HepG2 (cell line): ENCODE measurements around the gene PSMD4. TPM values are rescaled to one million over a fixed set of nuclear protein-coding genes. Genes with fewer than 3 reads are reported as not detected.

Experiments used
- ATAC-seq: fragments of 200-7000 bp; cut with Tn5 transposase; 3 replicates; pipeline ENCODE4 v1.9.1; 2020; ENCODE audit warnings: mild to moderate bottlenecking, moderate library complexity
- BruUV-seq: library from RNA; stranded (reverse); fragments of 400-500 nt; replicated peaks from 2 replicates; lab custom pipeline; 2021; lab: Mats Ljungman, UMichigan
- CTCF ChIA-PET: fragments of 300-600 bp; formaldehyde crosslinking; extraction: SDS; loops from one replicate; lab custom pipeline; 2021; ENCODE audit warnings: low total read pairs, inconsistent platforms, low intra/inter-chr PET ratio; lab: Yijun Ruan, JAX
- POLR2A ChIA-PET: fragments of 350-600 bp; sonication (Branson Sonifier 250); formaldehyde crosslinking; loops from one replicate; lab custom pipeline; 2020; ENCODE audit warnings: antibody characterized with exemption, inconsistent platforms; lab: Yijun Ruan, JAX
- DNase-seq: peaks from one replicate; pipeline ENCODE4 v3.0.0-alpha.2; 2015; ENCODE audit warnings: low spot score
- FAIRE-seq: peaks from 3 replicates; lab custom pipeline; 2011; peaks lifted over from hg19 to GRCh38; lab: Jason Lieb, UNC
- H2AFZ ChIP-seq: one replicate; pipeline ENCODE4 v1.6.1; 2011; ENCODE audit warnings: low read length, inconsistent platforms
- H3K27ac ChIP-seq: fragments of 300-600 bp; 3 replicates; pipeline ENCODE4 v1.8.0; 2011; ENCODE audit warnings: mixed run types, mild to moderate bottlenecking, mixed read lengths, low read length, inconsistent platforms; ENCODE audit not compliant: insufficient read depth; ENCODE audit errors: extremely low read length
- H3K27me3 ChIP-seq, 2 experiments: fragments of 200-600 bp in 1 of 2; 2 replicates in 1 of 2; 3 replicates in 1 of 2; pipeline versions ENCODE4 v1.6.0 to v1.8.0; 2011; ENCODE audit warnings: low read length in 2 of 2, mild to moderate bottlenecking in 2 of 2, moderate library complexity in 2 of 2, inconsistent platforms in 1 of 2; ENCODE audit not compliant: insufficient read depth in 2 of 2, control insufficient read depth in 1 of 2
- H3K36me3 ChIP-seq, 2 experiments: fragments of 200-600 bp in 1 of 2; replicated peaks in 1 of 2; 2 replicates in 1 of 2; 3 replicates in 1 of 2; pipeline versions ENCODE4 v1.5.1 to v1.8.0; 2011; ENCODE audit warnings: low read length in 2 of 2, inconsistent platforms in 1 of 2; ENCODE audit not compliant: insufficient read depth in 2 of 2, control insufficient read depth in 1 of 2
- H3K4me1 ChIP-seq: 2 replicates; pipeline ENCODE4 v1.5.1; 2012; ENCODE audit warnings: low read length, inconsistent platforms; ENCODE audit not compliant: insufficient read depth
- H3K4me2 ChIP-seq: 2 replicates; pipeline ENCODE4 v1.6.0; 2011; ENCODE audit warnings: low read depth, low read length, inconsistent platforms
- H3K4me3 ChIP-seq, 3 experiments: fragments of 200-600 bp in 1 of 3; sonication (generic), shearing (Covaris generic) in 1 of 3; replicated peaks in 1 of 3; 2 replicates each; pipeline ENCODE4 v1.5.1; 2011 to 2016; ENCODE audit warnings: low read length in 3 of 3, inconsistent platforms in 2 of 3, low read depth in 2 of 3, mild to moderate bottlenecking in 2 of 3, control low read depth in 1 of 3, mixed read lengths in 1 of 3; ENCODE audit not compliant: insufficient read depth in 1 of 3
- H3K79me2 ChIP-seq: one replicate; pipeline ENCODE4 v1.6.1; 2011; ENCODE audit warnings: low read length, inconsistent platforms; ENCODE audit not compliant: insufficient read depth
- H3K9ac ChIP-seq: 2 replicates; pipeline ENCODE4 v1.6.0; 2011; ENCODE audit warnings: mild to moderate bottlenecking, low read depth, low read length, inconsistent platforms; ENCODE audit not compliant: insufficient read depth
- H3K9me3 ChIP-seq: 2 replicates; pipeline ENCODE4 v1.5.1; 2012; ENCODE audit warnings: mild to moderate bottlenecking, low read length
- H4K20me1 ChIP-seq: 2 replicates; pipeline ENCODE4 v1.6.0; 2011; ENCODE audit warnings: inconsistent platforms, mild to moderate bottlenecking, low read length, moderate library complexity; ENCODE audit not compliant: insufficient read depth
- DPF2 ChIP-seq: sonication (generic); formaldehyde crosslinking; IDR thresholded peaks from 2 replicates; pipeline ENCODE4 v1.4.0; 2020; ENCODE audit warnings: mild to moderate bottlenecking, low read depth, missing genetic modification reagents, borderline replicate concordance
- FOXC1 ChIP-seq: sonication (generic); formaldehyde crosslinking; IDR thresholded peaks from 2 replicates; pipeline ENCODE4 v1.8.0; 2022; ENCODE audit warnings: mild to moderate bottlenecking, missing genetic modification reagents, borderline replicate concordance
- KAT8 ChIP-seq: IDR thresholded peaks from 2 replicates; pipeline ENCODE4 v1.6.1; 2016; ENCODE audit warnings: missing genetic modification reagents, missing compliant biosample characterization
- NR2C2 ChIP-seq: sonication (generic); formaldehyde crosslinking; IDR thresholded peaks from 2 replicates; pipeline ENCODE4 v1.4.0; 2020; ENCODE audit warnings: missing genetic modification reagents, mild to moderate bottlenecking, moderate library complexity, borderline replicate concordance
- PHF8 ChIP-seq: sonication (generic); formaldehyde crosslinking; IDR thresholded peaks from 2 replicates; pipeline ENCODE4 v1.5.0; 2020; ENCODE audit warnings: missing genetic modification reagents
- SOX6 ChIP-seq, 2 experiments: fragments of 450-650 bp in 1 of 2; sonication (generic) in 1 of 2; formaldehyde crosslinking in 1 of 2; IDR thresholded peaks; 2 replicates each; pipeline versions ENCODE4 v1.4.0 to v1.6.1; 2017 to 2020; ENCODE audit warnings: antibody characterized with exemption in 1 of 2, mild to moderate bottlenecking in 1 of 2, missing genetic modification reagents in 1 of 2
- TARDBP ChIP-seq: sonication (generic); formaldehyde crosslinking; IDR thresholded peaks from 2 replicates; pipeline ENCODE4 v1.8.0; 2022; ENCODE audit warnings: mild to moderate bottlenecking, missing genetic modification reagents
- YEATS4 ChIP-seq: sonication (generic); formaldehyde crosslinking; IDR thresholded peaks from 2 replicates; pipeline ENCODE4 v1.4.0; 2020; ENCODE audit warnings: missing genetic modification reagents, borderline replicate concordance
- ZFX ChIP-seq: sonication (generic); formaldehyde crosslinking; IDR thresholded peaks from 2 replicates; pipeline ENCODE4 v1.4.0; 2020; ENCODE audit warnings: mild to moderate bottlenecking, low read depth, missing genetic modification reagents, moderate library complexity
- ZNF317 ChIP-seq: sonication (generic); formaldehyde crosslinking; IDR thresholded peaks from 2 replicates; pipeline ENCODE4 v1.5.0; 2020; ENCODE audit warnings: mild to moderate bottlenecking, missing genetic modification reagents
- ZNF510 ChIP-seq: sonication (generic); formaldehyde crosslinking; IDR thresholded peaks from 2 replicates; pipeline ENCODE4 v1.4.0; 2020; ENCODE audit warnings: low read depth, mild to moderate bottlenecking, missing genetic modification reagents
- ZNF562 ChIP-seq: sonication (generic); formaldehyde crosslinking; IDR thresholded peaks from 2 replicates; pipeline ENCODE4 v1.8.0; 2022; ENCODE audit warnings: missing genetic modification reagents, borderline replicate concordance
- ZNF891 ChIP-seq: sonication (generic); formaldehyde crosslinking; IDR thresholded peaks from 2 replicates; pipeline ENCODE4 v1.5.0; 2020; ENCODE audit warnings: mild to moderate bottlenecking, missing genetic modification reagents
- WGBS: methylation state at CpG from one replicate; pipeline ENCODE4 v1.1.6; 2017; ENCODE audit warnings: low lambda C conversion rate; 5-methylcytosine and 5-hydroxymethylcytosine counted together
- in situ Hi-C: cut with HindIII; loops from 2 replicates; pipeline ENCODE4 v1.10.0; 2017; ENCODE audit warnings: low pct_unique_long_range_greater_than_20kb; ENCODE audit not compliant: extremely low pct_ligation_motif_present
- intact Hi-C: fragments of 100-400 bp; cut with micrococcal nuclease; formaldehyde crosslinking; loops from one replicate; pipeline ENCODE4 v1.10.0; 2022; ENCODE audit not compliant: unreplicated experiment
- polyA plus RNA-seq, 8 experiments: library from polyadenylated mRNA; depleted of rRNA in 3 of 8; stranded (reverse) in 7 of 8; unstranded in 1 of 8; fragments of >200 nt; fragmentation: Illumina TruSeq in 4 of 8; extraction: Trizol in 4 of 8; gene quantifications; 2 replicates each; pipeline versions ENCODE4 v1.2.1 to v1.2.3, GENCODE V29; 2011 to 2016; ENCODE audit warnings: low read depth in 4 of 8, missing spikeins in 1 of 8, mixed read lengths in 1 of 8; ENCODE audit not compliant: insufficient read depth in 1 of 8
- total RNA-seq, 5 experiments: library from RNA; depleted of rRNA; stranded (reverse); fragments of >200 nt; fragmentation: Illumina TruSeq; extraction: Trizol; gene quantifications; 2 replicates each; pipeline ENCODE4 v1.2.3, GENCODE V29; 2016; ENCODE audit warnings: low read depth in 1 of 5
- TF ChIP-seq, protein P1 (sequence below): IDR thresholded peaks from 2 replicates; pipeline ENCODE4 v1.4.0; 2020; ENCODE audit warnings: mild to moderate bottlenecking, missing genetic modification reagents
- TF ChIP-seq, protein P2 (sequence below): sonication (generic); formaldehyde crosslinking; IDR thresholded peaks from 2 replicates; pipeline ENCODE4 v1.4.0; 2020; ENCODE audit warnings: mild to moderate bottlenecking, missing genetic modification reagents

Gene PSMD4
- total and polyA plus RNA-seq, 2 of the 13 experiments (the other 11 are each of a cell fraction or from before 2014, with no cell fraction given), result 194 to 243 TPM

DNA sequence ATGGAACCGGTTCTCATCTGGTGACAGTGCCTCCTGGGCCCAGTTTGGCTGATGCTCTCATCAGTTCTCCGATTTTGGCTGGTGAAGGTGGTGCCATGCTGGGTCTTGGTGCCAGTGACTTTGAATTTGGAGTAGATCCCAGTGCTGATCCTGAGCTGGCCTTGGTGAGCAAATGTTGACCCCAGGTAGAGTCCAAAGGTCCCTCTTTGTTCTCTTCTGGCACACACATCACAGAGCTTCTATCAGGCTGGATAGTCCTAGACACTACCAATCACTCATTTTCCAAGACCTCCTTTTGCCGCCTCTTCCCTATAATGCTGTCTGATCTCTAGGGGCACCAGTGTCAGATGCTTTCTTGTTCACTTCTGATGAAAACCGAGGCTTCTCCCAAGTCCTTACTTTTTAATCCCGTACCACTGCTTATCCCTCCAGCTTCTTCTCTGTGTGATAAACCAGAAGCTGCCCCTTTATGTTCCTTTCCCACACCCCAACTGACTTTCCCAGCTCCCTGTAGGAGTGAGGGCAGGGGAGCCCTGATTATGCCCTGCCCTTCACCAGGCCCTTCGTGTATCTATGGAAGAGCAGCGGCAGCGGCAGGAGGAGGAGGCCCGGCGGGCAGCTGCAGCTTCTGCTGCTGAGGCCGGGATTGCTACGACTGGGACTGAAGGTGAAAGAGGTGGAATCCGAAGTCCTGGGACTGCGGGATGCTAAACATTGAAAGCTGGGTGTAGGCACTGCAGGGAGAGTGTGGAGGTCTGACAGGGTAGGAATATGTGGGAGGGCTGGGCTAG, 11.1 kb downstream of the PSMD4 start:
- Histone ChIP-seq H3K27ac (peak overlapping the region; percentile 83), H3K4me3 (peak overlapping the region in 1 of 3 experiments; percentile 8; a peak in 1 of 6 replicates), H3K4me2 (peak overlapping the region; percentile 61), H3K27me3 (no peaks in the 10 kb centered on the region), H4K20me1 (no peaks in the 10 kb centered on the region), H3K36me3 (peaks cover 14 to 47% of the 10 kb centered on the region in 2 experiments), H3K9ac (peak overlapping the region; percentile 48), H3K9me3 (no peaks in the 10 kb centered on the region), H3K79me2 (peaks cover 2% of the 10 kb centered on the region), H3K4me1 (peaks cover 26% of the 10 kb centered on the region), H2AFZ (no peak overlapping the region)
- DNase-seq (peak; percentile 87), FAIRE-seq (peak; percentile 58), ATAC-seq (peak; percentile 96)
- ChIA-PET POLR2A (interaction anchor here (0.6 to 6.9 kb wide), 6 partner anchors 10 to 163 kb away, joined by 3 to 67 read pairs (median 12); partner anchors contain the start of genes PSMD4, VPS72 and ZNF687), CTCF (no interaction called here)
- BruUV-seq, result TSS peak; percentile 50
- intact Hi-C loops, result loop anchor here (1.0 kb wide), 1 partner anchor 11 kb away; the partner anchor contains the start of gene PSMD4
- in situ Hi-C loops, result no loop called here
- WGBS, result 59% methylated on average over 13 of the region's 14 CpGs
- TF ChIP-seq FOXC1 (CRISPR knock-in tag) (no peak), ZFX (CRISPR knock-in tag) (0 out of 2 replicates have a peak, but pooled peaks have one; percentile 19), TARDBP (CRISPR knock-in tag) (peak; percentile 39; the same call in 1 of the 2 replicates), NR2C2 (CRISPR knock-in tag) (peak; percentile 75), YEATS4 (CRISPR knock-in tag) (no peak), SOX6 (IDR thresholded peaks at IDR 0.05) (no peak), SOX6 (CRISPR knock-in tag; IDR thresholded peaks at IDR 0.05) (peak; percentile 82), KAT8 (CRISPR knock-in tag) (no peak), ZNF510 (no peak), ZNF317 (no peak), DPF2 (CRISPR knock-in tag) (0 out of 2 replicates have a peak, but pooled peaks have one; percentile 38), PHF8 (no peak), ZNF562 (CRISPR knock-in tag) (no peak), ZNF891 (CRISPR knock-in tag) (0 out of 2 replicates have a peak, but pooled peaks have one; percentile 26)
- TF ChIP-seq, protein P1, sequence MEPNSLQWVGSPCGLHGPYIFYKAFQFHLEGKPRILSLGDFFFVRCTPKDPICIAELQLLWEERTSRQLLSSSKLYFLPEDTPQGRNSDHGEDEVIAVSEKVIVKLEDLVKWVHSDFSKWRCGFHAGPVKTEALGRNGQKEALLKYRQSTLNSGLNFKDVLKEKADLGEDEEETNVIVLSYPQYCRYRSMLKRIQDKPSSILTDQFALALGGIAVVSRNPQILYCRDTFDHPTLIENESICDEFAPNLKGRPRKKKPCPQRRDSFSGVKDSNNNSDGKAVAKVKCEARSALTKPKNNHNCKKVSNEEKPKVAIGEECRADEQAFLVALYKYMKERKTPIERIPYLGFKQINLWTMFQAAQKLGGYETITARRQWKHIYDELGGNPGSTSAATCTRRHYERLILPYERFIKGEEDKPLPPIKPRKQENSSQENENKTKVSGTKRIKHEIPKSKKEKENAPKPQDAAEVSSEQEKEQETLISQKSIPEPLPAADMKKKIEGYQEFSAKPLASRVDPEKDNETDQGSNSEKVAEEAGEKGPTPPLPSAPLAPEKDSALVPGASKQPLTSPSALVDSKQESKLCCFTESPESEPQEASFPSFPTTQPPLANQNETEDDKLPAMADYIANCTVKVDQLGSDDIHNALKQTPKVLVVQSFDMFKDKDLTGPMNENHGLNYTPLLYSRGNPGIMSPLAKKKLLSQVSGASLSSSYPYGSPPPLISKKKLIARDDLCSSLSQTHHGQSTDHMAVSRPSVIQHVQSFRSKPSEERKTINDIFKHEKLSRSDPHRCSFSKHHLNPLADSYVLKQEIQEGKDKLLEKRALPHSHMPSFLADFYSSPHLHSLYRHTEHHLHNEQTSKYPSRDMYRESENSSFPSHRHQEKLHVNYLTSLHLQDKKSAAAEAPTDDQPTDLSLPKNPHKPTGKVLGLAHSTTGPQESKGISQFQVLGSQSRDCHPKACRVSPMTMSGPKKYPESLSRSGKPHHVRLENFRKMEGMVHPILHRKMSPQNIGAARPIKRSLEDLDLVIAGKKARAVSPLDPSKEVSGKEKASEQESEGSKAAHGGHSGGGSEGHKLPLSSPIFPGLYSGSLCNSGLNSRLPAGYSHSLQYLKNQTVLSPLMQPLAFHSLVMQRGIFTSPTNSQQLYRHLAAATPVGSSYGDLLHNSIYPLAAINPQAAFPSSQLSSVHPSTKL (CRISPR knock-in tag), result peak; percentile 63
- TF ChIP-seq, protein P2, sequence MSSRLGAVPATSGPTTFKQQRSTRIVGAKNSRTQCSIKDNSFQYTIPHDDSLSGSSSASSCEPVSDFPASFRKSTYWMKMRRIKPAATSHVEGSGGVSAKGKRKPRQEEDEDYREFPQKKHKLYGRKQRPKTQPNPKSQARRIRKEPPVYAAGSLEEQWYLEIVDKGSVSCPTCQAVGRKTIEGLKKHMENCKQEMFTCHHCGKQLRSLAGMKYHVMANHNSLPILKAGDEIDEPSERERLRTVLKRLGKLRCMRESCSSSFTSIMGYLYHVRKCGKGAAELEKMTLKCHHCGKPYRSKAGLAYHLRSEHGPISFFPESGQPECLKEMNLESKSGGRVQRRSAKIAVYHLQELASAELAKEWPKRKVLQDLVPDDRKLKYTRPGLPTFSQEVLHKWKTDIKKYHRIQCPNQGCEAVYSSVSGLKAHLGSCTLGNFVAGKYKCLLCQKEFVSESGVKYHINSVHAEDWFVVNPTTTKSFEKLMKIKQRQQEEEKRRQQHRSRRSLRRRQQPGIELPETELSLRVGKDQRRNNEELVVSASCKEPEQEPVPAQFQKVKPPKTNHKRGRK, result no peak
